ENCODE measurements around the gene LOXL3.

LOXL3 gene

DNA sequence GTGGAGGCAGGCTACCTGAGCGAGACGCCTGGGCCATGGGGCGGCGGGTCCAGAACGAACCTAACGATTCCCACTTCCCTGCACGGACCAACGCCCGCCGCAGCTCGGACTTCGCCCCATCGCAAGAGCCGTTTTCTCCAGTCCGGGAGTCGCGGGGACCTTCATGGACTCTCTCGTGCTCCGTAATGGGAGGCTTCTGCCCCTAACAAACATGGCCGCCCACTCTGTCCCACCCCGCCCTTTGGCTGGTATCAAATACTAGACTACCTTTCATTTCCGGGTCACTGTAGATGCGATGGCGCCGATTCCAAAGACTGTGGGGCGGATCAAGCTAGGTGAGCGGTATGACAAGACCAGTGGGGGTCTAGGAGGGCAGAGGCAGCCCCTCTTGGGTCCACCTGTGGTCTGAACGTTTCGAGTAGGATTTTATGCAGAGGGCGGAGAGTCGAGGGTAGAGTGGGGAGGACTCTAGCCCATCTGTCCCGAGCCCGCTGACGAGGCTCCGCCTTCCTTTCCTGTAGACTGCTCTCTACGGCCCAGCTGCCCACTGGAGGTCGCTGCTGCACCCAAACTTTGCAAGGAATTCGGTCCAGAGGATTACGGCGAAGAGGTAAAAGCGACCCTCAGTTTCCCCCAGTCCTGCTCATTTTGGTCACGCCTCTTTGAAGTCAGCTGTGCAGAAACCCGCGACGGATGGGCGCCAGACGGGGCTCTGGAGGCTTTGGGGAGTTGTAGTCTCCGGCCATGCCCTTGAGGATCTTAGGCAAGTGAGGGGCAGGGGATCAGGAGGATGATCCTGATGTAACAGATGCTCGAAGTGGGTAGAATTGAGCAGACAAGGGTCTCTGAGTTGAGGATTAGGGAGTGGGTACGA is 70.7 kb downstream of the LOXL3 start, which contains the start of the genes CCDC142 and TTC31:
Gene CCDC142, minus strand, starts transcription at position 198 of the 874 bp plus-strand sequence. Its CDS starts 161 bp downstream, at position 37.
Gene TTC31, plus strand, starts transcription at position 281 of the 874 bp plus-strand sequence. Its CDS starts 15 bp downstream, at position 296.
- peak; percentile 95 for DNase-seq
